OCI-LY1 (cell line): ENCODE measurements around the gene FAM217B.

Experiments
- H2AFZ ChIP-seq: fragments of 200-600 bp; sonication (generic), shearing (Covaris generic); 2 replicates; pipeline ENCODE4 v1.6.0; 2014; ENCODE audit warnings: antibody characterized with exemption, mild to moderate bottlenecking, low read length
- H3F3A ChIP-seq: fragments of 200-600 bp; sonication (generic), shearing (Covaris generic); 2 replicates; pipeline ENCODE4 v1.6.0; 2014; ENCODE audit warnings: mild to moderate bottlenecking, antibody characterized with exemption, low read length, moderate library complexity; ENCODE audit not compliant: insufficient read depth
- H3K27ac ChIP-seq: fragments of 200-600 bp; sonication (generic); 2 replicates; pipeline ENCODE4 v1.5.1; 2014; ENCODE audit warnings: low read length, mixed run types, mild to moderate bottlenecking, low read depth; ENCODE audit not compliant: poor library complexity, severe bottlenecking
- H3K27me3 ChIP-seq: fragments of 200-600 bp; sonication (generic); 2 replicates; pipeline ENCODE4 v1.6.0; 2014; ENCODE audit warnings: antibody characterized with exemption, mild to moderate bottlenecking, low read length, moderate library complexity; ENCODE audit not compliant: insufficient read depth
- H3K36me3 ChIP-seq: fragments of 200-600 bp; sonication (generic); 2 replicates; pipeline ENCODE4 v1.6.1; 2014; ENCODE audit warnings: mild to moderate bottlenecking, antibody characterized with exemption, low read length, moderate library complexity, mixed read lengths; ENCODE audit not compliant: insufficient read depth
- H3K4me1 ChIP-seq: fragments of 200-600 bp; sonication (generic); 2 replicates; pipeline ENCODE4 v1.5.1; 2014; ENCODE audit warnings: mild to moderate bottlenecking, low read length, moderate library complexity; ENCODE audit not compliant: insufficient read depth, severe bottlenecking
- H3K4me2 ChIP-seq: fragments of 200-600 bp; sonication (generic), shearing (Covaris generic); 2 replicates; pipeline ENCODE4 v1.6.1; 2014; ENCODE audit warnings: low read length
- H3K4me3 ChIP-seq: fragments of 200-600 bp; sonication (generic); 2 replicates; pipeline ENCODE4 v1.5.1; 2014; ENCODE audit warnings: low read length, low read depth, mild to moderate bottlenecking, mixed read lengths; ENCODE audit not compliant: poor library complexity, severe bottlenecking
- H3K79me2 ChIP-seq: fragments of 200-600 bp; shearing (Covaris generic); 2 replicates; pipeline ENCODE4 v1.6.1; 2016; ENCODE audit warnings: mixed run types, low read length, mixed read lengths; ENCODE audit not compliant: insufficient read depth
- H3K9ac ChIP-seq: fragments of 200-600 bp; sonication (generic), shearing (Covaris generic); 2 replicates; pipeline ENCODE4 v1.6.1; 2014; ENCODE audit warnings: mild to moderate bottlenecking, low read length, mixed read lengths
- H3K9me2 ChIP-seq: fragments of 200-600 bp; sonication (generic), shearing (Covaris generic); 2 replicates; pipeline ENCODE4 v1.6.1; 2014; ENCODE audit warnings: low read depth, mild to moderate bottlenecking, low read length, mixed read lengths
- H3K9me3 ChIP-seq: fragments of 200-600 bp; shearing (Covaris generic); 2 replicates; pipeline ENCODE4 v1.6.1; 2014; ENCODE audit warnings: low read length, mixed read lengths
- H4K20me1 ChIP-seq: fragments of 200-600 bp; sonication (generic), shearing (Covaris generic); 2 replicates; pipeline ENCODE4 v1.6.0; 2016; ENCODE audit warnings: mild to moderate bottlenecking, low read length; ENCODE audit not compliant: insufficient read depth
- EZH2 ChIP-seq: fragments of 200-600 bp; sonication (generic), shearing (Covaris generic); IDR thresholded peaks from 2 replicates; pipeline ENCODE4 v1.8.0; 2017; ENCODE audit warnings: borderline replicate concordance, mixed run types, mild to moderate bottlenecking, antibody characterized with exemption, low read length, moderate library complexity, mixed read lengths
- TF ChIP-seq, protein P1 (sequence below): fragments of 200-600 bp; sonication (generic), shearing (Covaris generic); IDR thresholded peaks from 2 replicates; pipeline ENCODE4 v1.5.1; 2017; ENCODE audit warnings: mild to moderate bottlenecking, antibody characterized with exemption, low read length, moderate library complexity, mixed read lengths

The FAM217B gene

DNA sequence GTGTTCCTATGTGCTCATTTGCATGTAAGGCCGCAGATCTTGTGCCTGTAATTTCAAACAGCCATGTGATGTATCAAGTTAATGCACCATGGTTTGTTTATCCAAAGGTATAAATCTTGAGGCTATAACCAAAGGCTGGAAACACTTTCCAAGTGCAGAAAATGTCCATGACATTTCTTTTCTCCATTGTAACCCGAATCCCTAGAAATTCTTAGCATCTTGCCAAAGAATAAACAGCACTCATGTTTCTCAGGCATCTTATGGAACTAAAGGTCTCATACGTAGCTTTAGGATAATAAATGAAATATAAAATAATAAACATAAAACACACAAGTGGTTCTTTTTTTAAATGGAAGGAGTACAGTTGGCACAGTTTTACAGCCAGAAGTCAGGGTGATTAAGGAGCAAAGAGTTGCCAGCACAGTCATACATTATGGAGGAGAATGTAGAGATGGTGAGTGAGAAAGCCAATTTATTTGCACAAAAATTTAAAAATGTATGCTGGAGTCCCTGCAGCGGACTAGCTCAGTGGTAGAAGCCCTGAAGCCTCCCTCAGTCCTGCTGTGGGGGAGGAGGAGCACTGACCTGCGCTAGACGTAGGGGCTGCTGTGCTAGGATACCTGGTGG is 36.1 kb downstream of the FAM217B start:
- no peaks in the 10 kb centered on the region for H3K9me3 ChIP-seq
- H3K4me1 ChIP-seq: no peaks in the 10 kb centered on the region
- H3K27ac ChIP-seq: no peak overlapping the region
- H2AFZ ChIP-seq: no peak overlapping the region
- no peaks in the 10 kb centered on the region for H3K27me3 ChIP-seq
- H4K20me1 ChIP-seq: no peaks in the 10 kb centered on the region
- H3K36me3 ChIP-seq: no peaks in the 10 kb centered on the region
- no peaks in the 10 kb centered on the region for H3K9me2 ChIP-seq
- H3K9ac ChIP-seq: no peak overlapping the region
- no peak for TF ChIP-seq EZH2
- TF ChIP-seq, protein P1, sequence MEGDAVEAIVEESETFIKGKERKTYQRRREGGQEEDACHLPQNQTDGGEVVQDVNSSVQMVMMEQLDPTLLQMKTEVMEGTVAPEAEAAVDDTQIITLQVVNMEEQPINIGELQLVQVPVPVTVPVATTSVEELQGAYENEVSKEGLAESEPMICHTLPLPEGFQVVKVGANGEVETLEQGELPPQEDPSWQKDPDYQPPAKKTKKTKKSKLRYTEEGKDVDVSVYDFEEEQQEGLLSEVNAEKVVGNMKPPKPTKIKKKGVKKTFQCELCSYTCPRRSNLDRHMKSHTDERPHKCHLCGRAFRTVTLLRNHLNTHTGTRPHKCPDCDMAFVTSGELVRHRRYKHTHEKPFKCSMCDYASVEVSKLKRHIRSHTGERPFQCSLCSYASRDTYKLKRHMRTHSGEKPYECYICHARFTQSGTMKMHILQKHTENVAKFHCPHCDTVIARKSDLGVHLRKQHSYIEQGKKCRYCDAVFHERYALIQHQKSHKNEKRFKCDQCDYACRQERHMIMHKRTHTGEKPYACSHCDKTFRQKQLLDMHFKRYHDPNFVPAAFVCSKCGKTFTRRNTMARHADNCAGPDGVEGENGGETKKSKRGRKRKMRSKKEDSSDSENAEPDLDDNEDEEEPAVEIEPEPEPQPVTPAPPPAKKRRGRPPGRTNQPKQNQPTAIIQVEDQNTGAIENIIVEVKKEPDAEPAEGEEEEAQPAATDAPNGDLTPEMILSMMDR: no peak
- no peaks in the 10 kb centered on the region for H3F3A ChIP-seq
- H3K4me3 ChIP-seq: no peak overlapping the region
- no peaks in the 10 kb centered on the region for H3K79me2 ChIP-seq
- H3K4me2 ChIP-seq: no peak overlapping the region

DNA sequence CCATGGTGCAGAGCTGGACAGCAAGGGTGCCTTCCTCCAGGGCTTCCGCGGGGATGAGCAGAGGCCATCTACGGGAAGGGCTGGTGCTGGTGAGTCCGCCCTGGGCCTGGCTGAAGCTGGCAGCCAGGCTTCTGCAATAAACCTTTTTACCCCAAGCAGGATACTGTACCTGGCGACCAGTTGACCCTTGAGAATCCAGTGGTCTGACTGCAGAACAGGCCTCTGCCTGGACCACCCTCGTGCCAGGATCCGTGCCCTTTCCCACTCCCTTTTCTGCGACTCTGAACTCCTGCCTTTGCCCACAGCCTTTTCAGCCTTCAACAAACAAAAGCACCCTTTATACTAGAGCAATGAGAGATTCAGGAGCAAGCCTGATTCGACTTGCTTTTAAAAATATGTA is 36.9 kb downstream of the FAM217B start:
- no peaks in the 10 kb centered on the region for H3F3A ChIP-seq
- H3K79me2 ChIP-seq: no peaks in the 10 kb centered on the region
- no peak overlapping the region for H3K4me2 ChIP-seq
- H3K4me1 ChIP-seq: no peaks in the 10 kb centered on the region
- TF ChIP-seq EZH2: no peak
- no peaks in the 10 kb centered on the region for H3K9me3 ChIP-seq
- H3K36me3 ChIP-seq: no peaks in the 10 kb centered on the region
- no peaks in the 10 kb centered on the region for H4K20me1 ChIP-seq
- H3K9me2 ChIP-seq: no peaks in the 10 kb centered on the region
- H2AFZ ChIP-seq: no peak overlapping the region
- no peak overlapping the region for H3K27ac ChIP-seq
- no peak overlapping the region for H3K4me3 ChIP-seq
- no peaks in the 10 kb centered on the region for H3K27me3 ChIP-seq
- H3K9ac ChIP-seq: no peak overlapping the region

DNA sequence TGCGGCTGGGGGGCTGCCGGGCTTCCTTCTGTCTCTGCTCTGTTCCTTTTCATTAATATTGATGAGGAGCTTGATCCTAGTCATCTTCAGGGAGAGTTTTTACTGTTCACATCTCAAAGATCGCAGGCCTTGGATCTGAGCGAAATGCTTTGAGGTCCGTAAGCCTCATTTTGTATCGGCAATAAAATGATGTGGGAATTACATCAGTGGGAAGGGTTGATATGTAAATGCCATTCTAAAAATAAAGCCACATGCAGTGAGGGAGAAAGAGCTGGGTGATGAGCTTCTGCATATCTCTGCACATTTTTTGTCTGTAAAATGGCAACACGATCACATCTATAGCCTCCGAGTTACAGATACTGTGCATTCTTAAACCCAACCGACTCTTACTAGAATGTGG is 42.9 kb downstream of the FAM217B start:
- Histone ChIP-seq H3K4me3 (no peak overlapping the region), H3F3A (no peaks in the 10 kb centered on the region), H3K27ac (no peak overlapping the region), H3K27me3 (no peaks in the 10 kb centered on the region), H3K9ac (no peak overlapping the region), H3K4me2 (no peak overlapping the region), H3K36me3 (no peaks in the 10 kb centered on the region), H2AFZ (no peak overlapping the region), H3K4me1 (peaks cover 3% of the 10 kb centered on the region), H3K79me2 (no peaks in the 10 kb centered on the region), H3K9me2 (no peaks in the 10 kb centered on the region), H4K20me1 (no peaks in the 10 kb centered on the region), H3K9me3 (no peaks in the 10 kb centered on the region)
- no peak for TF ChIP-seq EZH2

DNA sequence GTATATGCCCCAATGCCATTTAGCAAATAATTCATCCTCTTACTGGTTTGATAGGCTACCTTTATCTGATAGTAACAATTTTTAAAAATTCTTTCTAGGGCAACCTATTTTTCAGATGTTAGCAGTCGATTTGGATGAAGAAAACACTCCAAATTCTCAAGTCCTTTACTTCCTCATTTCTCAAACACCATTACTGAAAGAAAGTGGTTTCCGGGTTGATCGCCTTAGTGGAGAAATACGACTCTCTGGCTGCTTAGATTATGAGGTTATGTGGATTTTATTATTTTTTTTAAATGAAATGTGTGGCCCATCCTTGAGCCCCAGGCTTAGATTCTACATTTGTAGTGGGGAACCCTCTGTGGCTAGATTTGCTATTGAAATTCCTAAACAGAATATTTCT is 44.4 kb downstream of the FAM217B start:
- no peaks in the 10 kb centered on the region for H3K36me3 ChIP-seq
- H3K4me1 ChIP-seq: peaks cover 3% of the 10 kb centered on the region
- H3K9me3 ChIP-seq: no peaks in the 10 kb centered on the region
- no peaks in the 10 kb centered on the region for H3K27me3 ChIP-seq
- no peaks in the 10 kb centered on the region for H3K9me2 ChIP-seq
- H3K4me2 ChIP-seq: no peak overlapping the region
- no peak overlapping the region for H3K27ac ChIP-seq
- no peaks in the 10 kb centered on the region for H4K20me1 ChIP-seq
- H3K4me3 ChIP-seq: no peak overlapping the region
- H3K79me2 ChIP-seq: no peaks in the 10 kb centered on the region
- no peak for TF ChIP-seq EZH2
- TF ChIP-seq, protein P1: no peak
- H3F3A ChIP-seq: no peaks in the 10 kb centered on the region
- no peak overlapping the region for H3K9ac ChIP-seq
- no peak overlapping the region for H2AFZ ChIP-seq
